Neutrophil (primary cell): ENCODE measurements around the gene TFEB.

Experiments
- H3K27ac ChIP-seq: fragments of 200-600 bp; sonication (generic); 2 replicates; pipeline ENCODE4 v1.5.1; 2016; ENCODE audit warnings: mild to moderate bottlenecking, moderate library complexity
- H3K27me3 ChIP-seq: fragments of 200-600 bp; sonication (generic); 2 replicates; pipeline ENCODE4 v1.6.0; 2016; ENCODE audit warnings: mild to moderate bottlenecking
- H3K36me3 ChIP-seq: fragments of 200-600 bp; sonication (generic); 2 replicates; pipeline ENCODE4 v1.5.1; 2017
- H3K4me1 ChIP-seq, 2 experiments: fragments of 200-600 bp in 1 of 2; sonication (generic) in 1 of 2; 1 replicate in 1 of 2; 2 replicates in 1 of 2; pipeline versions ENCODE4 v1.5.1 to v1.6.1; 2013 to 2016; ENCODE audit warnings: low read depth in 1 of 2, low read length in 1 of 2, mild to moderate bottlenecking in 1 of 2, moderate library complexity in 1 of 2; ENCODE audit not compliant: control insufficient read depth in 1 of 2, insufficient read depth in 1 of 2
- H3K4me3 ChIP-seq, 2 experiments: fragments of 200-600 bp in 1 of 2; sonication (generic) in 1 of 2; 1 replicate in 1 of 2; 2 replicates in 1 of 2; pipeline ENCODE4 v1.5.1; 2013 to 2016; ENCODE audit warnings: low read depth in 1 of 2, low read length in 1 of 2, mild to moderate bottlenecking in 1 of 2, moderate library complexity in 1 of 2
- H3K9me3 ChIP-seq: fragments of 200-600 bp; sonication (generic); 2 replicates; pipeline ENCODE4 v1.5.1; 2016
- TF ChIP-seq, protein P1 (sequence below): fragments of 200-600 bp; sonication (generic); IDR thresholded peaks from 2 replicates; pipeline ENCODE4 v1.5.1; 2016; ENCODE audit warnings: antibody characterized with exemption

The TFEB gene

GRCh38 chr6:41758641-41759035, 23.2 kb upstream of the TFEB start:
- H3K4me1 ChIP-seq: no peaks in the 10 kb centered on the region
- no peak overlapping the region for H3K4me3 ChIP-seq
- H3K9me3 ChIP-seq: no peaks in the 10 kb centered on the region
- no peak overlapping the region for H3K27ac ChIP-seq
- TF ChIP-seq, protein P1, sequence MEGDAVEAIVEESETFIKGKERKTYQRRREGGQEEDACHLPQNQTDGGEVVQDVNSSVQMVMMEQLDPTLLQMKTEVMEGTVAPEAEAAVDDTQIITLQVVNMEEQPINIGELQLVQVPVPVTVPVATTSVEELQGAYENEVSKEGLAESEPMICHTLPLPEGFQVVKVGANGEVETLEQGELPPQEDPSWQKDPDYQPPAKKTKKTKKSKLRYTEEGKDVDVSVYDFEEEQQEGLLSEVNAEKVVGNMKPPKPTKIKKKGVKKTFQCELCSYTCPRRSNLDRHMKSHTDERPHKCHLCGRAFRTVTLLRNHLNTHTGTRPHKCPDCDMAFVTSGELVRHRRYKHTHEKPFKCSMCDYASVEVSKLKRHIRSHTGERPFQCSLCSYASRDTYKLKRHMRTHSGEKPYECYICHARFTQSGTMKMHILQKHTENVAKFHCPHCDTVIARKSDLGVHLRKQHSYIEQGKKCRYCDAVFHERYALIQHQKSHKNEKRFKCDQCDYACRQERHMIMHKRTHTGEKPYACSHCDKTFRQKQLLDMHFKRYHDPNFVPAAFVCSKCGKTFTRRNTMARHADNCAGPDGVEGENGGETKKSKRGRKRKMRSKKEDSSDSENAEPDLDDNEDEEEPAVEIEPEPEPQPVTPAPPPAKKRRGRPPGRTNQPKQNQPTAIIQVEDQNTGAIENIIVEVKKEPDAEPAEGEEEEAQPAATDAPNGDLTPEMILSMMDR: no peak
- H3K27me3 ChIP-seq: peaks cover 6% of the 10 kb centered on the region
- H3K36me3 ChIP-seq: no peaks in the 10 kb centered on the region

GRCh38 chr6:41757931-41758640, 22.7 kb upstream of the TFEB start:
- no peak overlapping the region for H3K27ac ChIP-seq
- H3K4me3 ChIP-seq: no peak overlapping the region
- no peaks in the 10 kb centered on the region for H3K4me1 ChIP-seq
- TF ChIP-seq, protein P1: no peak
- H3K9me3 ChIP-seq: no peaks in the 10 kb centered on the region
- peaks cover 11% of the 10 kb centered on the region for H3K27me3 ChIP-seq
- no peaks in the 10 kb centered on the region for H3K36me3 ChIP-seq

- Histone ChIP-seq H3K27me3 (peaks cover 11% of the 10 kb centered on the region), H3K4me1 (no peaks in the 10 kb centered on the region), H3K27ac (no peak overlapping the region), H3K4me3 (no peak overlapping the region), H3K36me3 (no peaks in the 10 kb centered on the region), H3K9me3 (no peaks in the 10 kb centered on the region)
- TF ChIP-seq, protein P1: no peak
Measured at GRCh38 chr6:41757271-41757670, 21.9 kb upstream of the TFEB start.

DNA sequence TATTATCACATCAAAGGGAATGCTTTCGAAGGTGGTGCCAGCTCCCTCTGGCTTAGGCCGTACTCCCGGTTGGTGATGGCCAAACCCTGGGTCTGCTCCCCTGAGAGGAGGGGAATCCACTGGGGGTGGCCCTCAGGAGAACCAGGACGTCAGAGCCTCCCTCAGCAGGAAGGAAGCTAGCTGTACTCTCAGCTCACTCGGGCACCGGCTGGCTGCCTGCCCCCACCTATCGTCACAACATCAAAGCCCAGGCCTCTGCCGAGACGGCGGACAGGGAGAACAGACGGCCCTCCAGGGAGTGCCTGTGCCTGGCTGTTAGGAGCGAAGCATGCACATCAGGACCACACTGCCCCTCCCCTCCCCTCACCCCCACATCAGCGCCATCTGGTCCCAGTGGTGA, 20.9 kb upstream of the TFEB start:
- Histone ChIP-seq H3K9me3 (no peaks in the 10 kb centered on the region), H3K27ac (no peak overlapping the region), H3K4me3 (no peak overlapping the region), H3K4me1 (no peaks in the 10 kb centered on the region), H3K36me3 (no peaks in the 10 kb centered on the region), H3K27me3 (peaks cover 11% of the 10 kb centered on the region)
- TF ChIP-seq, protein P1: no peak

DNA sequence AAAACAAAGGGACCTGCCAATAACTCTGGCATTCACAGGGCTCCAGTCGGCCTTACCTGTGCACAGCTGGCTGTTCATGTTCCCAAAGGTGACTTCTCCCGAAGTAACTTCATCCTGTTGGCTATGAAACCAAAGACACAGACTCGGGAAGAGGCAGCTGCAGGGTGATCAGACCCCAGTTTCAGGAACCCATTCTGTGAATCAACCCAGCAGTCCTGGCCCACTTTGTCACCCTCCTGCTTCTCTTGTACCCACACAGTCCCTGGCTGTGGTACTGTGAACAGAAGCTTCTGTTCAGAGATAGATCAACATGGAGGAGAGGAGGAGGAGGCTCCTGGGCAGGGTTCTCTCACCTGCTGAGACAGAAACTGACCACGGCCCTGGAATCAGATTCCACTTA, 20.5 kb upstream of the TFEB start:
- no peak overlapping the region for H3K4me3 ChIP-seq
- TF ChIP-seq, protein P1: no peak
- H3K27ac ChIP-seq: no peak overlapping the region
- H3K4me1 ChIP-seq: no peaks in the 10 kb centered on the region
- H3K36me3 ChIP-seq: no peaks in the 10 kb centered on the region
- peaks cover 11% of the 10 kb centered on the region for H3K27me3 ChIP-seq
- H3K9me3 ChIP-seq: no peaks in the 10 kb centered on the region
